LHCN-M2 (cell line): ENCODE measurements around the gene RASL10B. TPM values are rescaled to one million over a fixed set of nuclear protein-coding genes. Genes with fewer than 3 reads are reported as not detected.
A peak's percentile ranks its signal among the peaks of the same experiment; 100 is the strongest.
"Not testable (repeated sequence)": the region's sequence is repeated elsewhere in the genome, so short reads cannot be mapped to it uniquely, and the experiment has no call there.

Source experiments
- DNase-seq: peaks from one replicate; pipeline ENCODE4 v3.0.0-alpha.2; 2012; ENCODE audit warnings: low read depth
- total RNA-seq: library from RNA; depleted of rRNA; stranded (reverse); fragments of >200 nt; gene quantifications from 2 replicates; pipeline ENCODE4 v1.2.3, GENCODE V29; 2014

RASL10B gene
- total RNA-seq, 1 experiment from 2014 or later = 0.63 TPM

GRCh38 chr17:35742896-35743477 lies 11.5 kb downstream of the RASL10B start:
- DNase-seq = no peak

- peak; percentile 38 for DNase-seq
Observed at GRCh38 chr17:35743626-35744328, 12.3 kb downstream of the RASL10B start.

- DNase-seq = no peak
Observed at GRCh38 chr17:35744830-35745229, 13.4 kb downstream of the RASL10B start.

- no peak for DNase-seq
Observed at GRCh38 chr17:35745246-35745645, 13.8 kb downstream of the RASL10B start.

GRCh38 chr17:35745749-35746320 lies 14.4 kb downstream of the RASL10B start:
- DNase-seq = no peak

- DNase-seq = peak; percentile 53
Observed at GRCh38 chr17:35747540-35748017, 16.1 kb downstream of the RASL10B start.

- no peak for DNase-seq
Observed at GRCh38 chr17:35748341-35748841, 17.0 kb downstream of the RASL10B start.

- no peak for DNase-seq
Observed at GRCh38 chr17:35748979-35749378, 17.5 kb downstream of the RASL10B start.

- DNase-seq = no peak
Observed at GRCh38 chr17:35749560-35750412, 18.3 kb downstream of the RASL10B start.

- DNase-seq = no peak
Observed at GRCh38 chr17:35750526-35751395, 19.3 kb downstream of the RASL10B start.

GRCh38 chr17:35751541-35751940 lies 20.1 kb downstream of the RASL10B start:
- not testable (repeated sequence) for DNase-seq

GRCh38 chr17:35752471-35752870 lies 21.0 kb downstream of the RASL10B start:
- no peak for DNase-seq

- peak; percentile 5 for DNase-seq
Observed at GRCh38 chr17:35752945-35753764, 21.7 kb downstream of the RASL10B start, which contains the start of gene GAS2L2. Gene GAS2L2 (minus strand): TSS chr17:35753239. CDS start chr17:35752850, 389 bp downstream.

GRCh38 chr17:35757243-35757642 lies 25.8 kb downstream of the RASL10B start:
- DNase-seq = no peak

GRCh38 chr17:35760587-35760986 lies 29.1 kb downstream of the RASL10B start, which contains the start of gene C17orf50:
Gene C17orf50 (plus strand): TSS chr17:35760887. CDS start chr17:35760942, 55 bp downstream.
- DNase-seq = no peak

- DNase-seq = no peak
Observed at GRCh38 chr17:35761601-35762000, 30.2 kb downstream of the RASL10B start.

- DNase-seq = no peak
Observed at GRCh38 chr17:35763767-35764122, 32.3 kb downstream of the RASL10B start.

- peak; percentile 80 for DNase-seq
Observed at GRCh38 chr17:35764123-35764991, 32.9 kb downstream of the RASL10B start.
